CD8-positive, alpha-beta memory T cell (primary cell): ENCODE results near the gene RHBDL1. TPM values are rescaled to one million over a fixed set of nuclear protein-coding genes. Genes with fewer than 3 reads are reported as not detected.
A peak's percentile ranks its signal among the peaks of the same experiment; 100 is the strongest.

Experiments
- CTCF ChIA-PET: fragments of 350-600 bp; sonication (Branson Sonifier 250); formaldehyde crosslinking; loops from one replicate; lab custom pipeline; 2021; ENCODE audit warnings: antibody characterized with exemption; lab: Charles Lee
- POLR2A ChIA-PET: fragments of 350-600 bp; sonication (Branson Sonifier 250); formaldehyde crosslinking; loops from one replicate; lab custom pipeline; 2021; ENCODE audit warnings: antibody characterized with exemption; lab: Charles Lee
- DNase-seq, 5 donors: peaks; one replicate each; pipeline versions ENCODE4 v3.0.0 to v3.0.0-alpha.2; 2020 to 2022; ENCODE audit warnings: mixed read lengths in 1 of 5
- H3K27ac ChIP-seq: one replicate; pipeline ENCODE4 v1.7.0; 2013; ENCODE audit warnings: low read depth, mild to moderate bottlenecking, low read length, moderate library complexity
- H3K27me3 ChIP-seq: 2 replicates; pipeline ENCODE4 v1.7.0; 2013; ENCODE audit warnings: low read length, mild to moderate bottlenecking; ENCODE audit not compliant: insufficient read depth, poor library complexity, severe bottlenecking
- H3K36me3 ChIP-seq: 2 replicates; pipeline ENCODE4 v1.7.0; 2013; ENCODE audit warnings: mild to moderate bottlenecking, low read length, moderate library complexity; ENCODE audit not compliant: insufficient read depth
- H3K4me1 ChIP-seq: 2 replicates; pipeline ENCODE4 v1.7.0; 2013; ENCODE audit warnings: mild to moderate bottlenecking, low read length, moderate library complexity; ENCODE audit not compliant: insufficient read depth
- H3K4me3 ChIP-seq: 2 replicates; pipeline ENCODE4 v1.7.0; 2013; ENCODE audit warnings: mild to moderate bottlenecking, low read length
- H3K9me3 ChIP-seq: 2 replicates; pipeline ENCODE4 v1.7.0; 2013; ENCODE audit warnings: mild to moderate bottlenecking, low read length
- H3K27ac Mint-ChIP-seq, 8 donors: one replicate each; pipeline ENCODE4 v1.8.0; 2020 to 2021; ENCODE audit warnings: mixed read lengths in 8 of 8, mild to moderate bottlenecking in 6 of 8, inconsistent platforms in 3 of 8, moderate library complexity in 3 of 8
- H3K27me3 Mint-ChIP-seq, 2 donors: one replicate each; pipeline ENCODE4 v1.8.0; 2020 to 2021; ENCODE audit warnings: mixed read lengths in 2 of 2, mild to moderate bottlenecking in 1 of 2, moderate library complexity in 1 of 2
- H3K36me3 Mint-ChIP-seq, 3 donors: one replicate each; pipeline ENCODE4 v1.8.0; 2020 to 2021; ENCODE audit warnings: mixed read lengths in 3 of 3, inconsistent platforms in 1 of 3, mild to moderate bottlenecking in 1 of 3
- H3K4me1 Mint-ChIP-seq, 3 donors: one replicate each; pipeline ENCODE4 v1.8.0; 2020 to 2021; ENCODE audit warnings: mixed read lengths in 3 of 3, inconsistent platforms in 1 of 3, mild to moderate bottlenecking in 1 of 3
- H3K4me3 Mint-ChIP-seq, 7 donors: one replicate each; pipeline ENCODE4 v1.8.0; 2020 to 2021; ENCODE audit warnings: mixed read lengths in 7 of 7, mild to moderate bottlenecking in 6 of 7, moderate library complexity in 4 of 7, inconsistent platforms in 2 of 7
- H3K9me3 Mint-ChIP-seq, 5 donors: one replicate each; pipeline ENCODE4 v1.8.0; 2020 to 2022; ENCODE audit warnings: mixed read lengths in 5 of 5, mild to moderate bottlenecking in 3 of 5, moderate library complexity in 2 of 5, inconsistent platforms in 1 of 5
- polyA plus RNA-seq: library from polyadenylated mRNA; unstranded; fragments of 300-500 nt; fragmentation: Illumina TruSeq; gene quantifications from one replicate; pipeline ENCODE4 v1.2.3, GENCODE V29; 2021
- total RNA-seq, 2 experiments: library from RNA; stranded (reverse); gene quantifications; one replicate each; pipeline ENCODE4 v1.2.3, GENCODE V29; 2021

Gene RHBDL1
- total and polyA plus RNA-seq, 3 experiments from 2014 or later, result 0.29 to 0.44 (median 0.33) TPM

GRCh38 chr16:647173-647902, 28.1 kb upstream of the RHBDL1 start:
- Mint-ChIP-seq H3K27me3 (no peaks in the 10 kb centered on the region), H3K4me1 (peaks cover 0 to 29% (median 13%) of the 10 kb centered on the region in 3 donors), H3K4me3 (peak overlapping the region in 2 of 7 donors; percentile 12 to 42), H3K27ac (peak overlapping the region in 1 of 8 donors; percentile 83), H3K36me3 (no peaks in the 10 kb centered on the region), H3K9me3 (no peaks in the 10 kb centered on the region)
- Histone ChIP-seq H3K9me3 (no peaks in the 10 kb centered on the region), H3K27me3 (no peaks in the 10 kb centered on the region), H3K27ac (no peak overlapping the region), H3K36me3 (no peaks in the 10 kb centered on the region), H3K4me1 (peaks cover 22% of the 10 kb centered on the region), H3K4me3 (no peak overlapping the region)
- no peak for DNase-seq
- CTCF ChIA-PET, result interaction anchor here (0.8 to 1.3 kb wide), 2 partner anchors 9 to 11 kb away, joined by 3 to 7 read pairs; partner anchors contain the start of gene METTL26
- POLR2A ChIA-PET, result interaction anchor here (1.0 kb wide), 1 partner anchor 11 kb away, joined by 3 read pairs; the partner anchor contains the start of gene METTL26

DNA sequence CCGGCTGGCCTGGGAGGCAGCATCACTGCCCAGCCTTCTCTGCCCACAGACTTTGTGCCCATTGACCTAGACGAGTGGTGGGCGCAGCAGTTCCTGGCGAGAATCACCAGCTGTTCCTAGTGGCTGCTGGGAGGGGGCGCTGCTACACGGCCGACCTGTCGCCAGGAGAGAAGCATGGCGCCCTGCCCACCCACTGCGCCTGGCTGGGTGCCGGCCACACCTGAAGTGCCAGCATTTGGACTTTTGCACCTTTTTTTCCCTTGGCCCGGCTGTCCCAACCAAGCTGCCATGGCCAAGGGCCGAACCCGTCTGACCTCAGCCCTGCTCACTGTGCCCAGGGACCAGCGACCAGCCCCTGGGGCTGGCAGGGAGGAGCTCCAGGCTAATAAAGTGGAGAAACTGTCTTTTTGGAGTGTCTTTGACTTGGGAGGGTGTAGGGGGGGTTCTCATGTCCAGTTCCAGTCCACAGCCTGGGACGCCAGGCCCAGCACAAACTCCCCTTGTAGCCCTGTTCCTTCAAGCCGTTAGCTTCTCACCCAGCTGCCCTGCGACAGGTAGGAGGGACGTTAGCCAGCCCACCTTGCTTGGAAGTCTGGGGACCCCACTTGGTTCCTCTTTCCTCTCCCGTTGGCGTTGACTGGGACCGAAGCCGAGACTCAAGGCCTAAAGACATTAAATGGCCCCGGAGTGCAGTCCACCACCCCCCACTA, 27.2 kb upstream of the RHBDL1 start:
- H3K36me3 Mint-ChIP-seq, result no peaks in the 10 kb centered on the region
- H3K36me3 ChIP-seq, result no peaks in the 10 kb centered on the region
- H3K4me1 Mint-ChIP-seq, result peaks cover 0 to 21% (median 11%) of the 10 kb centered on the region in 3 donors
- POLR2A ChIA-PET, result interaction anchor here (0.6 to 1.0 kb wide), 3 partner anchors 10 to 52 kb away, joined by 3 to 4 read pairs (median 3); partner anchors contain the start of gene METTL26
- peak overlapping the region; percentile 58 for H3K27ac ChIP-seq
- no peaks in the 10 kb centered on the region for H3K9me3 ChIP-seq
- H3K4me3 Mint-ChIP-seq, result peak overlapping the region; percentile 48 to 87 (median 77)
- no peaks in the 10 kb centered on the region for H3K9me3 Mint-ChIP-seq
- H3K4me3 ChIP-seq, result peak overlapping the region; percentile 66
- no peaks in the 10 kb centered on the region for H3K27me3 Mint-ChIP-seq
- peaks cover 14% of the 10 kb centered on the region for H3K4me1 ChIP-seq
- peak in 1 of 5 donors; percentile 27 for DNase-seq
- CTCF ChIA-PET, result interaction anchor here (0.8 to 1.3 kb wide), 2 partner anchors 10 to 12 kb away, joined by 3 to 7 read pairs; partner anchors contain the start of gene METTL26
- H3K27me3 ChIP-seq, result no peaks in the 10 kb centered on the region
- H3K27ac Mint-ChIP-seq, result peak overlapping the region; percentile 59 to 93 (median 84)

GRCh38 chr16:648781-649589, 26.5 kb upstream of the RHBDL1 start, which contains the start of gene WDR90:
Gene WDR90, plus strand, starts transcription at chr16:649365. Its CDS starts 52 bp downstream, at chr16:649417.
- peak within 1 kb of the TSS; percentile 58 for H3K27ac ChIP-seq

DNA sequence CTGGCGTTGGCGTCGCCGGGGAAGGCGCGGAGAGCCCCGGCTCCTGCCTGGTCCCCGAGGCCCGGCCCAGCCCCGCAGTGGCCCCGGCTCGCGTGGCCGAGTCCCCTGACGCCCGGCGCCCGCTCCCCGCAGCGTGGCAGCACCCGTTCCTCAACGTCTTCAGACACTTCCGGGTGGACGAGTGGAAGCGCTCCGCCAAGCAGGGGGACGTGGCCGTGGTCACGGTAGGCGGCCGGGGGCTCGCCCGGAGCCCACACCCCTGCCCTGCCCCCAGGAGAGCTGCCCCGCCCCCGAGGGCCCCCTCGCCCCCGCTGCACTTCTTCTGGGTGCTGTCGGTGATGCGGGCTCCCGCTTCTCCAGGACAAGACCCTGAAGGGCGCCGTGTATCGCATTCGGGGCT, 25.8 kb upstream of the RHBDL1 start:
- peak overlapping the region; percentile 59 to 85 (median 62) for H3K4me3 Mint-ChIP-seq
- no peak overlapping the region for H3K27ac ChIP-seq

More at GRCh38 chr16:648781-649589, 26.5 kb upstream of the RHBDL1 start, which contains the start of gene WDR90:
- H3K4me1 ChIP-seq, result peaks cover 13% of the 10 kb centered on the region
- no peaks in the 10 kb centered on the region for H3K36me3 ChIP-seq
- H3K9me3 ChIP-seq, result no peaks in the 10 kb centered on the region
- no peaks in the 10 kb centered on the region for H3K27me3 ChIP-seq
- H3K4me3 ChIP-seq, result peak within 1 kb of the TSS; percentile 66
- H3K4me3 Mint-ChIP-seq, result peak within 1 kb of the TSS; percentile 74 to 87 (median 78)
- H3K36me3 Mint-ChIP-seq, result no peaks in the 10 kb centered on the region
- peak within 1 kb of the TSS; percentile 61 to 93 (median 84) for H3K27ac Mint-ChIP-seq
- peaks cover 0 to 21% (median 11%) of the 10 kb centered on the region in 3 donors for H3K4me1 Mint-ChIP-seq
- POLR2A ChIA-PET, result interaction anchor here (0.5 to 1.4 kb wide), 6 partner anchors 13 to 66 kb away, joined by 3 to 7 read pairs (median 4); partner anchors contain the start of genes METRN, METTL26, RAB40C and RHOT2
- no peaks in the 10 kb centered on the region for H3K9me3 Mint-ChIP-seq
- DNase-seq, result peak; percentile 88 to 95 (median 92)
- H3K27me3 Mint-ChIP-seq, result no peaks in the 10 kb centered on the region
- CTCF ChIA-PET, result interaction anchor here (0.8 to 1.3 kb wide), 4 partner anchors 12 to 32 kb away, joined by 3 to 7 read pairs (median 4); partner anchors contain the start of genes METTL26, RHOT2 and STUB1

DNA sequence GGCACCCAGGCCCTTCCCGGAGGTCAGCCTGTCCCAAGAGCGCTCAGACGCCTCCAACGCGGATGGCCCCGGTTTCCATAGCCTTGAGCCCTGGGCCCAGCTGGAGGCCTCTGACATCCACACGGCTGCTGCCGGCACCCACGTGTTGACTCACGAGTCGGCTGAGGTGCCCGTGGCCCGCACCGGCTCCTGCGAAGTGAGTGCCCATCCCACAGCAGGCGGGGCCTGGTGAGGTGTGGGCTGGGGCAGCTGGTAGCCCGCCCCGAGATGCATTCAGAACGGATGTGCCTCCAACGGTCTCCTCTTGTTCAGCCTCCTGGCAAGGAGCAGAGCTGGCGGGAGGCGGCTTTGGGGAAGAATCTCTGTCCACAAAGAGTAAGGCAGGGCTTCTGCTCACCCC, 23.6 kb upstream of the RHBDL1 start:
- CTCF ChIA-PET, result interaction anchor here (2.0 kb wide), 1 partner anchor 14 kb away, joined by 6 read pairs; no protein-coding TSS in a partner anchor
- POLR2A ChIA-PET, result no interaction called here
- peak overlapping the region in 1 of 7 donors; percentile 52 for H3K4me3 Mint-ChIP-seq

More for the DNA sequence above, 25.8 kb upstream of the RHBDL1 start:
- H3K27me3 ChIP-seq, result no peaks in the 10 kb centered on the region
- H3K4me3 ChIP-seq, result peak overlapping the region; percentile 66
- no peaks in the 10 kb centered on the region for H3K9me3 ChIP-seq
- Mint-ChIP-seq H3K36me3 (no peaks in the 10 kb centered on the region), H3K4me1 (peaks cover 0 to 21% (median 8%) of the 10 kb centered on the region in 3 donors), H3K27me3 (no peaks in the 10 kb centered on the region), H3K27ac (peak overlapping the region in 1 of 8 donors; percentile 68), H3K9me3 (no peaks in the 10 kb centered on the region)
- peaks cover 13% of the 10 kb centered on the region for H3K4me1 ChIP-seq
- CTCF ChIA-PET, result interaction anchor here (0.8 to 1.3 kb wide), 3 partner anchors 13 to 31 kb away, joined by 3 to 5 read pairs (median 4); partner anchors contain the start of genes METTL26, RHOT2 and STUB1
- H3K36me3 ChIP-seq, result no peaks in the 10 kb centered on the region
- POLR2A ChIA-PET, result interaction anchor here (0.5 to 1.4 kb wide), 6 partner anchors 13 to 65 kb away, joined by 3 to 7 read pairs (median 4); partner anchors contain the start of genes METRN, METTL26, RAB40C and RHOT2
- no peak for DNase-seq

DNA sequence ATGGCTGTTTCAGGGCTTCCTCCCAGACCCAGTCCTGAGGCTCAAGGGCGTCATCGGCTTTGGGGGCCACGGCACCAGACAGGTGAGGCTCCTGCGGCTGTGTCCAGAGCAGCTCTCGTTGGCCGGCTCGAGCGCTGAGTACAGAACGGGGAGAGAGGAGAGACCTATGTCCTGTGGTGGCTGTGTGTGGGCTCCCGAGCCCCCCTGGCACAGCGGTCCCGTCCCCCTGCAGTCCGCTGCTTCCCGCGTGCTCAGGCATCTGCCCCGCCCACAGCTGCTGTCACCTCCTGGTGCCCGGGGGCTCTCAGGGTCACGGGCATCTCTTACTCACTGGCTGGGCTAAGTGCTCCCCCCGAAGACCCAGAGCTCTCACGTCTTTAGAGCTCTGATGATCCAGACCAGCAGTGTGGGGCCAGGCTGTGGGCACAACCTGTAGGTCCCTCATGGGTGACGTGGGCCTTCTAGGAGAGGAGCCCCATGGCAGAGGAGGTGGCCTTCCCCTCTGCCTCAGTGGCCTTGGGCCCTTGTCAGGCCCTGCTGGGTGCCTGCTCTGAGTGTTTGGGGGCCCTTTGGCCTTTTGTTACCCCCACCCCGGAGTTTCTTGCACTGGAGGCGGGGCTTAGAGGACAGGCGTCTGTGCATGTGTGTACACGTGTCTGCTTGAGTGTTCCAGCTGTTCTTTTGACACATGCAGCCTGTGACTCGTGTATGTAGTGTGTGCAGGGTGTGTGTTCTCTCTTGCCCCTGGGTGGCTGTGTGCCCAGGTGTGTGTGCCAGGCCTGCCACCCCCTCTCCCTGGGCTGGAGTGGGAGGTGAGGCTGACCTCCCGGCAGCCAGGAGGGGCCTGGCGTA, 22.8 kb upstream of the RHBDL1 start:
- no peak overlapping the region for H3K4me3 ChIP-seq
- H3K36me3 ChIP-seq, result no peaks in the 10 kb centered on the region
- no peaks in the 10 kb centered on the region for H3K27me3 Mint-ChIP-seq
- peaks cover 11% of the 10 kb centered on the region for H3K4me1 ChIP-seq
- H3K4me3 Mint-ChIP-seq, result peak overlapping the region in 1 of 7 donors; percentile 60
- CTCF ChIA-PET, result interaction anchor here (2.0 kb wide), 1 partner anchor 13 kb away, joined by 6 read pairs; no protein-coding TSS in a partner anchor
- H3K4me1 Mint-ChIP-seq, result peaks cover 0 to 15% (median 5%) of the 10 kb centered on the region in 3 donors
- no peak overlapping the region for H3K27ac Mint-ChIP-seq
- no peak overlapping the region for H3K27ac ChIP-seq
- DNase-seq, result no peak
- H3K9me3 ChIP-seq, result no peaks in the 10 kb centered on the region
- no peaks in the 10 kb centered on the region for H3K9me3 Mint-ChIP-seq
- no peaks in the 10 kb centered on the region for H3K27me3 ChIP-seq
- POLR2A ChIA-PET, result no interaction called here
- H3K36me3 Mint-ChIP-seq, result no peaks in the 10 kb centered on the region

More for the DNA sequence above, 23.6 kb upstream of the RHBDL1 start:
- Histone ChIP-seq H3K4me1 (peaks cover 13% of the 10 kb centered on the region), H3K27ac (no peak overlapping the region), H3K4me3 (no peak overlapping the region), H3K9me3 (no peaks in the 10 kb centered on the region), H3K36me3 (no peaks in the 10 kb centered on the region), H3K27me3 (no peaks in the 10 kb centered on the region)
- H3K27me3 Mint-ChIP-seq, result no peaks in the 10 kb centered on the region
- H3K27ac Mint-ChIP-seq, result no peak overlapping the region
- no peaks in the 10 kb centered on the region for H3K36me3 Mint-ChIP-seq
- peaks cover 0 to 19% (median 5%) of the 10 kb centered on the region in 3 donors for H3K4me1 Mint-ChIP-seq
- DNase-seq, result no peak
- H3K9me3 Mint-ChIP-seq, result no peaks in the 10 kb centered on the region
